Activated CD4-positive, alpha-beta T cell treated with anti-CD3 and anti-CD28 coated beads for 24 hours (primary cell): ENCODE results near the gene CA11.
"Not testable (repeated sequence)": the region's sequence is repeated elsewhere in the genome, so short reads cannot be mapped to it uniquely, and the experiment has no call there.

Experiments used
- DNase-seq, 2 donors: peaks; one replicate each; pipeline ENCODE4 v3.0.0-alpha.2; 2020; ENCODE audit warnings: low read depth in 2 of 2

Gene CA11

DNA sequence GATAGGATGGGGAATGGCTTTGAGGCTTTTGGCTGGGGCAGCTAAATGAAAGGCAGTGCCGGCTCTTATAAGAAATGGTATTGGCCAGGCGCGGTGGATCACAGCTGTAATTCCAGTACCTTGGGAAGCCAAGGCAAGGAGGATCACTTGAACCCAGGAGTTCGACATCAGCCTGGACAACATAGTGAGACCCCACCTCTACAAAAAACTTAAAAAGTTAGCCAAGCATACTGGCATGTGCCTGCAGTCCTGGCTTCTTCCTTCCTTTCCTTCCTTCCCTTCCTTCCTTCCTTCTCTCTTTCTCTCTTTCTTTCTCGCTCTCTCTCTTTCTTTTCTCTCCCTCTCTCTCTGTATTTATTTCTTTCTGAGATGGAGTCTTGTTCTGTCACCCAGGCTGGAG is 3.1 kb downstream of the CA11 start:
- no peak for DNase-seq

DNA sequence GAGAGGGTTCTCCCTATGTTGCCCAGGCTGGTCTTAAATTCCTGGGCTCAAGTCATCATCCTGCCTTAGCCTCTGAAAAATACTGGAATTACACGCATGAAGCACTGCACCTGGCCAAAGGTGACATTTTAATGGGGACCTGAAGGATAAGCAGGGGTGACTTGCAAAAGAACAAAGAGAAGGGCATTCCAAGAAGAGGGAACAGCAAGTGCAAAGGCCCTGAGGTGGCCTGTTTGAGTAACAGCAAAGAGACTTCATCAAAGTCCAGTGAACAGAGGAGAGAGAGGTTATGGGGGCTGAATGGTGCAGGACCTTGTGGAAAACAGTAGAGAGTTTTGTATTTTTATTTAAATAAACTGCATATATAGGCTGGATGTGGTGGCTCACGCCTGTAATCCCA is 4.1 kb downstream of the CA11 start:
- DNase-seq, result no peak

DNA sequence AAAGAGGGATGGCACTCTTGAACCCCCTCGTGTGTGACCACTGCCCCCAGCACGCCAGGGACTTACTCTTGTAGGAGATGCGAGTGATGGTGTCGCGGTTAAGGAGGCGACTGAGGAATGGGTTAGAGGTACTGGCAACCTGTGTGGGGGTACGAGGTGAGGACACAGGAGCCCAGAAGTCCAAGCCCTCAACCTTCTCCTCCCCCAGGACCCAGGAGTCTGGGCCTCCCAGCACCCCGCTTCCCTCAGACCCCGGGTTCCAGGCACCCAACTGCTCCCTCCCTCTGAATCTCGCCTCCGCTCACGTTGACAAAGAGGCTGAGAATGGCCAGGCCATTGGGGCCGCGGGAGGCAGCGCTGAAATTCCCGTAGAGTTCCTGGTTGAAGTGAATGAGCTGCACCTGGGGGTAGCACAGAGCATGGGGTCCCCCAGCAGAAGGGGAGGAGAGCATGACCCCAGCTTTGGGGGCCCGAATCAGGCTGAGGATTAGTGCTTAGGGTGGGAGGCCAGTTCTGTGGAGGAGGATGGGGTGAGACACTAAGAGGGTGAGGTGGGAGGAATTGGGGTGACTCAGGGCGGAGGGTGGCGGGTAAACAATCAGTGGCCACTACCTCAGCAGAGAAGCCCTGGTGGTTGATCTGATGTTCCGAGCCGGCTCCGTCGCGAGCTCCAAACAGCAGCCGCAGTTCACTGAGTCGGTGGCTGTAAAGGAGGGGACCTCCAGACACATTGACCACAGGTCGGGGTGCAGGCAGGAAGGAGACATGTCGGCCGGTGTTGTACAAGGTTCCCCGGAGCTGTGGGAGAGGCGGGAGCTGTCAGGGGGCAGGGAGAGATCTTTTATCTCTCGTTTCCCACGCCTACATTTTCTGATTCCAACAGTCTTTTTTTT is 6.3 kb downstream of the CA11 start:
- DNase-seq, result no peak

DNA sequence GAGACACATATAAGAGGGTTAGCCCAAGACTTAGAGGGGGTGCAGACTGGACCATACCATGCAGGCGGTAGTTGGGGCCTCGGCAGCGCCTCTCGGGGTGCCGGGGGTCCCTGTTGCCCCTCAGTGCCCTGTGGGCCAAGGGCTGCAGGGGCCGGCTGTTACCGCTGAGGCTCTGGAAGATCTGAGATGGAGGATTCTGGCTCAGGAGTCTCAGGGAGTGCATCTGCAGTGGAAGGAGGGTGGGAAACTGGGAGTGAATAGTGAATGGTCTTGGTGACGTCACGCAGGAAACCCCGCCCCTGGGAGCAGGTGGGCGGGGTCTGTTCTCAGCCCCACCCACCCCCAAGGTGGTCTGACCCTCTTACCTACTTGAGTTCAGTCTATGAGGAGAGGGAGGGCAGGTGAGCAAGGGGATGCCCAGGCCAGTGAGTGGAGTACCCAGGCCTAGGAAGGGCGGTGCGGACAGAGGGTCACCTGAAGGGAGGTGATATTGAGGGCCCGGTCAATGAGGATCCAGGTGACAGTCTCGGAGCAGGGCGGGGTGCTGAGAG is 7.1 kb downstream of the CA11 start:
- DNase-seq, result no peak

DNA sequence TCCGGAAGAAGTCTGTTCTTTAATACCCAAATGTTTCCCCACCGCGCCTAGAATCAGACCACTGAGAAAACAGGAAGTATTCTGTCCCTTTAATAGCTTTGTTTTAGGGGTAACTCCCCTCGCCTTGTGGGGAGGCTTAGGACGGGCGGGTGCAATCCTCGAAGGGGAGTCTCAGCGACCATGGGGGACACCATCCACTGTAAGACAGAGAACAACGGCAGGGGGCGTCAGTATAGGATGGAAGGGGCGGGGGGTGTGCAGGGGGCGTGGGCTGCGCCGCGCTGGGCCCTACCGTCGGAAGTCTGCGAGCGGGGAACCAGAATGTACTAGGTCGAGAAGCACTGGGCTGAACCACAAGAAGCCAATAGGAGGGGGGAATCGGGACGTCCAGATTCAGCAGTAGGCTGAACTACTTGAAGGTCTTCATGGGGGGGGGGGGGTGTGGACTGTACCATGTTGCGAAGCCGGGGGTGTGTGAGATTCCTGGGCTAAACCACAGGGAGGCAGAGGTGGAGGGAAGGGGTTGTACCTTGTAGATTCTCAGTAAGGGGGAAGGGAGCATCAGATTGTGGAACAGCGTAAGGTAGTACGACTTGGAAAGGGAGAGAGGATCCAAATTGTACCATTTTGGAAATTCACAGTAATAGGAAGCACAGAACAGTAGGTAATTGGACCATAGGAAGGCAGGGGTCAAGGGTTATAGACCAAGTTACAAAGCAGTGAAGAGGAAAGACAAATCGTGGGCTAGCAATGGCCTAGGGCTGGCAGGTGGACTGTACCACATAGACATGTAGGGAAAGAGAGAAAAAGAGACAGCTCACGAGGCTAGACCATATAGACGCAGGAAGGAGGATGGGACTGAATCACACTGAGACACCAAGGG is 7.8 kb downstream of the CA11 start:
- peak in 1 of 2 donors; percentile 70 for DNase-seq

DNA sequence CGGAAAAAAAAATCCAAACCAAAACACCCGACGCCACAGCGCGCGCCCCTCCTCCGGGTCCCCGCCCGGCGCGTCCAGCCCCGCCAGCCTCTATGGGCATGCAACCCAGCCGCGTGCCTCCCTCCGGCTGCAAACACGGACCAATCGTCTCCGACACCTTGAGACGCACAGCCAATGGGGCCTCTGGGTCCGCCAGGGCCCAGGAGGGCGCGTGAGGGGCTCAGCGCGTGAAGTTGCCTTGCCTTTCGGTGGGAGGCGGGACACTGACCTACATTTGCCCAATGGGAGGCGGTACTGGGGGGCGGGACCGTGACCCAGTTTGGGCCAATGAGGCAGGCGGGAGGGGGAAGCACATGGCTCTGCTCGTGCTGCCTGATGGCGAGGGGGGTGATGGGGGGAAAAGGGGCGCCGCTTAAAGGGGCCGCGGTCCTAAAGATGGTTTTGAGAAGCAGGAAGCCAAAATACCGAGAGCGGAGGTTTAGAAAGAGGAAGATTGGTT is 8.5 kb downstream of the CA11 start:
- peak; percentile 97 to 98 for DNase-seq

DNA sequence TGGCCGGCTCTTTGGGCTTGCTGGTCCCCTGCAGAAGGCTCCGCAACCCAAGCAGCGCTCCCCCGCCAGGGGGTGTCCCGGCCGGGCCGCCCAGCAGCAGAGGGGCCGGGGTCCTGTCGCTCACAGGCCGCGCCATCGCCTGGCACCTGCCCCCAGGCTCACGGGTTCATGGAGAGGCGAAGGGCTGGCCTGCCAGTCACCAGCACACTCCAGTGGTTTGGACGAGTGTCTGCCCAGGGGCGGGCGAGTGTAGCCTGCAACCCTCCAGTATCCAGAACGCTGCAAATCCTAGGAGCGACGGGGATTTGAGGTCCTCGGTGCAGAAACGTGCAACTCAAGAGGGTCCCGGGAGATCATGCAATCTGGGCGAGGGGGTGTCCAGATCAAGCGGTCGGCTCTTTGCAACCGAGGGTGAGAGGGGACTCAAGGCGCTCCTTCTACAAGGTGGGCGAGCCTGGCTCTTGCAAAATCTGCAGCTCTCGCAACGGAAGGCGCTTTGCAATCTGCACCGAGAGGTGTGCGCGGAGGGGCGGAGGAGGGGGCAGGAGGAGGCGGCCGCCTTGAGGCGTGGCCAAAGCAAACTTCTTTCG is 9.0 kb downstream of the CA11 start, which contains the start of gene DBP:
TSS of gene DBP (minus strand) at position 521 of the 590 bp plus-strand sequence. CDS start at position 136, 385 bp downstream.
- DNase-seq, result no peak

DNA sequence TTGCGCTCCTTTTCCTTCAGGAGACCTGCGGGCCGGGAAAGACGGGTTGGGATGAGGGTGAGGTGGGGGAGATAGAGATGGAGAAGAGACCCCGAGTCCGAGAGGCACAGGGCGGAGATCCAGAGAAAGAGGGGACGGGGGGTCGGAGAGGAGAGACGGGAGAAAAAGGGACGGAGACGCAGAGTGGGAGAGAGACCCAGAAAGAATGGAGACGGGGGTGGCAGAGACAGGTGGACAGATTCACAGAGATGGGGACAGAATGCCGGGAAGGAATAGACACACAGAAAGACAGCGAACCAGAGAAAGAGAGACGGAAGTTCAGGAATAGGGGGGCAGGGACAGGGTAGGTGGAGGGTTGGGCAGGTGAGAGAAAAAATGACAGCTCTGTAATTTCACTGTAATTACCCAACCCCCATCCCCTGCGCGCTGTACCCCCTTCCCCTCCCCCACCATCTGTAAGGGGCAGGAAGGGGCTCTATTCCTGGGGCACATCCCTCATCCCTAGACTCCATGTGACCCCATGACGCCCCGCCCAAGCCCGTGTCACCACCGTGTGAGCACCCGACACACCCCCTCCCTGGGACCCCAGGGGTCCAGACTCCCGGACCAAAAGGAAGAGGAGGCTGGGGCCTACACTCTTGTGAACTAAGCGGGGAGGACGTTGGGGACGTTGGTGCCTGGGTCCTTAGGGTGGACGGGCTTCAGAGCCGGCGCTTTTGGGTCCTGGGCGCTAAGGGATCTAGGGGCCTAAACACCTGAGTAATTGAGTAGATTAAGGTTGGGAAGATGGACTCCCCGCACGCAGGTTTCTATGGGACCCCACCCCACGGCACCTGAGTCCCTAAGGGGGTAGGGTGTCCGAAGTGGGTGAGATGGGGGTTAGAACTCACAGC is 9.8 kb downstream of the CA11 start:
- DNase-seq, result no peak

DNA sequence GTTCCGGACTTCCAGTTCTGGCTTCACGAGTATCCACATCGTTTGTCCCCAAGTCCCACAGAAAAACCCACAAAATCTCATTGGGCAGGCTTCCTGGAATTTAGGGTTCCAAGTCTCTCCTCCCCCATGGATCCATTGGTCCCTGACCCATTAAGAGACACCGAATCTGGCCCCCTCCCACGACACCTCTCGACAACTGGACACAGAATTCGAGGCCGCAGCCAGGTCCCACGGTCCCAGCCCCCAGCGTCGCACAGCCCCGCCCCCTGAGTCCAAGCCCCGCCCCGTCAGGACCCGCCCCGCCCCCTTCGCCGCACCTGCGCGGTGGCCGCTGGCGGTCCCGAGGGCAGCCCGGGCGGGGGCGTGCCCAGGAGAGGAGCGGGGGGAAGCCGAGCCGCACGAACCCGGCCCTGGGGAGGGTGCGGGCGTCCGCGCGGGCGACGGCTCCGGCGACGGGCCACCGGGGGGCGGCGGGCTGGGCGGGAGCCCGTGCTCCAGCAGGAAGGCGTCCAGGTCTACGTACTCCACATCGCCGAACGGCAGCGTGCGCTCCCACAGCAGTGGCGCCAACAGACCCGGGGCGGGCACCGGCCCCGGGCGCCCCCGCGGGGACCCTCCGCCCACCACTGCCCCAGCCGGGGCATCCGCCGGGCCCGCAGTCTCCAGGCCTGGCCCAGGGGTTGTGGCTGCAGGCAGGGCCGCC is 10.6 kb downstream of the CA11 start:
- DNase-seq, result peak; percentile 66

DNA sequence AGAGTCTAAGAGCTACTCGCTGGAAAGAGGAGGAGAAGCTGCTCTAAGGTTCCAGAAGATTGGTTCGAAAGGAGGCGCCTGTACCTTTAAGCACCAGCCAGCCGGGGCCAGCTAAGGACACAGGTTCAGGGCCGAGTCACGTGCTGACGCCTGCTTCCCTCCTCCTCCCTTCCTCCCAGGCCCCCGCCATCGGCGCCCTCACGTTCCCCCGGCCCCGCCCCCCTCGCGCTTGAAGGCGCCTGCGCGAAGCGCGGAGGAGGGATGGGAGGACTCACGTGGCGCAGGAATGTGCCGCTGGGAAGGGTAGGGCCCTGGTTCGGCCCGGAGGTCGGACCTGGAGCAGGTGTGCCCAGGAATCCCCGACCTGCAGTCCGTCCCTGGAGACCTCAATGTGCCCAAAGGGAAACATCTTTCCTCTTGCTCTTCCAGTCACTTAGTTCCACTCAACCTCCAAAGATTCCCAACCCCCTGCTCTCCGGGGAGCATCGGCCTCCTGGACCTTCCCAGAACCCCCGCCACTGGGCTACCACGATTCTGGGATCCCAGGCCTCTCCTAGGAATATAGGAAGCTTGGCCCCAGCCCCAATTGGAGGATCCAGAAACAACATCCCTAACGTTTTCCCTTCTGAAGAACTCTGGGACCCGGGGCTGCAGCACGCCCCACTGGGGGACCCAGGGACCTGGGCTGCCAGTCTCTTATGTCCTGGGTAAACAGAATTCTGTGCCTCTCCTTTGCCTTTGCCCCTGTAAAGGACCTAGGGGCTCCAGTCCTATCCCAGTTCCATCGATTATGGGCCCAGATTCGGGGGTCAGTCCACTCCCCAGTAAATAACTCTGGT is 11.3 kb downstream of the CA11 start:
- peak; percentile 92 to 93 for DNase-seq

DNA sequence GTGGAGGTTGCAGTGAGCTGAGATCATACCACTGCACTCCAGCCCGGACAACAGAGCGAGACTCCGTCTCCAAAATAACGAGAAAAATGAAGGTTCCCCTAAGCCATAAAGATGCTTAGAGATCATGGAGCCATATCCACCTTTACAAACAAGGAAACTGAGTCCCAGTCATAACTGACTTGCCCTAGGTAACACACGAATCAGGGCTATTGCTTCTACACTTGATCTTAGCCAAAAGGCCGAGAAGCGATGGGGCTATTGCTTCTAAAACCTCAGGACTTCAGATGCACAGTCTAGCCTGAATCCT is 12.0 kb downstream of the CA11 start:
- no peak for DNase-seq

DNA sequence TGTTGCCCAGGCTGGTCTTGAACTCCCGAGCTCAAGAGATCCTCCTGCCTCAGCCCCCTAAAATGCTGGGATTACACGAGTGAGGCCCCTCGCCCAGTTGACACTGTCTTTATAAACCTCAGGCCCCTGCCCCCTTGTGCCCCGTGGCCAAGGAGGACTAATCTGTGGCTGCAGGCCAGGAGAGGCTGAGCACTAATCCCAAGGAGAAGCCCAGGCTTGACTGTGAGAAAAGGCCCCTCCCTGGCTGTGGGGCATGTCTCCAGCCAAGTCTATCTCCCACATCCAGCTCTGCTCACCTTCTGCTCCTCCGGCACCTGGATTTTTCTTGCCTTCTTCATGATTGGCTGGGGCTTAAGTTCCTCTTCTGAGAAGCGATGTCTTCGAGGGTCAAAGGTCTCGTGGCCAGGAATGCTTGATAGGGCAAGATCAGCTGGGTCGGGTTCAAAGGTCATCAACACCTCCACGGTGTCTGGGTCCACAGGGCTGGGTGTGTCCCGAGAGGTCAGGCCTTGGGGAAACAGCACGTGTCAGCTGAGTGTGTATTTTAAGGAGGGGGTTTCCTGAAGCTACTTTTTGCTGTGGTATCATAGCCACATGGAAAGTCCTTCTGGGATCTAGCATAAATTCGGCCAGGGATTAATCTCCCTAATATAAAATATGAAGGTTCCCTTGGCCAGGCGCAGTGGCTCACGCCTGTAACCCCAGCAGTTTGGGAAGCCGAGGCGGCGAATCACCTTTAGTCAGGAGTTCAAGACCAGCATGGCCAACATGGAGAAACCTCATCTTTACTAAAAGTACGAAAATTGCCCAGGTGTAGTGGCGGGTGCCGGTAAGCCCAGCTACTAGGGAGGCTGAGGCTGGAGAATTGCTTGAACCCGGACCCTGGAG is 12.6 kb downstream of the CA11 start:
- DNase-seq, result no peak

DNA sequence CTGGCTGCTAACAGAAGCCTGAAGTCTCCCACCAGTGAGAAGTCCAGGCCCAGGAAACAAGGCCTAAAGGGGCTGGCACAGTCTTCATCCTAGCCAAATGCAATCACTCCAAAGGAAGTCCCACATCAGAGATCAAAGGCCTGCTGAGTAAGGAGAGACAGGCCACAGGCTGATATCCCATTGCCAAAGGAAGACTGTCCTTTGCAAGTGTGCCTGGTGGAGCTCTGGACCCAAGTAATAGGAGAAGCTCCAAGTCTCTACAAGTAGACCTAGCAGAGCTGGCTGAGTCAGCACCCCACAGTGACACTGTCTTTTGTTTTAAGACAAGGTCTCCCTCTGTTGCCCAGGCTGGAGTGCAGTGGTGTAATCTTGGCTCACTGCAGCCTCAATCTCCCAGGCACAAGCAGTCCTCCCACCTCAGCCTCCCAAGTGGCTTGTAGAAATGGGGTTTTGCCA is 13.3 kb downstream of the CA11 start:
- DNase-seq, result no peak

DNA sequence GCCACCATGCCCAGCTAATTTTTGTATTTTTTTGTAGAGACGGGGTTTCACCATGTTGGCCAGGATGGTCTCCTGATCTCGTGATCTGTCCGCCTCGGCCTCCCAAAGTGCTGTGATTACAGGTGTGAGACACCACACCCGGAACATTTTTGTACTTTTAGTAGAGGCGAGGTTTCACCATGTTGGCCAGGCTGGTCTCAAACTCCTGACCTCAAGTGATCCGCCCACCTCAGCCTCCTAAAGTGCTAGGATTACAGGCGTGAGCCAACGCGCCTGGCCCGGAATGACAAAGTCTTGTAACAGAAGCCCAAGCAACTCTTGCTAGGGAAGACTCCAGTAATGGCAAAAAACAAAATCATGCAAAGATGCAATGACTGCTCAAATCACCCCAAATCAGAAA is 13.7 kb downstream of the CA11 start:
- DNase-seq, result not testable (repeated sequence)

DNA sequence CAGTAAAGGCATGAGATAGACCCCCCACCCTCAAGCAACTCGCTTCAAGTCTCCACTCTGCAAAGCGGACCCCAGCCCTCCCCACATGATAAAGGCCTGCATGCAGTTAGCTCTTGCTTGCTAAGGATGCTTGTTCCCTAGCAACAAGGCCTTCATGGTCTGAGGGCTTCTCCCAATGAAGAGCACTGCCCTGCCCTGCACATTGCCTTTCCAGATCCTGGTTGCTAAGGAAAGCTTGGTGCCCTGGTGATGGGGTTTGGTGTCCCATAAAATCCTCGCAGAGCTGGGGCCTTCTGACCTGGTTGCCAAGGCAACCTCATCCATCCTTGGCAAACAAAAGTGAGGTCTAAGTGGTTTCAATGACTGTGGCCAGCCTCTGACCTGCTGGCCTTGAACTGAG is 14.8 kb downstream of the CA11 start:
- no peak for DNase-seq

DNA sequence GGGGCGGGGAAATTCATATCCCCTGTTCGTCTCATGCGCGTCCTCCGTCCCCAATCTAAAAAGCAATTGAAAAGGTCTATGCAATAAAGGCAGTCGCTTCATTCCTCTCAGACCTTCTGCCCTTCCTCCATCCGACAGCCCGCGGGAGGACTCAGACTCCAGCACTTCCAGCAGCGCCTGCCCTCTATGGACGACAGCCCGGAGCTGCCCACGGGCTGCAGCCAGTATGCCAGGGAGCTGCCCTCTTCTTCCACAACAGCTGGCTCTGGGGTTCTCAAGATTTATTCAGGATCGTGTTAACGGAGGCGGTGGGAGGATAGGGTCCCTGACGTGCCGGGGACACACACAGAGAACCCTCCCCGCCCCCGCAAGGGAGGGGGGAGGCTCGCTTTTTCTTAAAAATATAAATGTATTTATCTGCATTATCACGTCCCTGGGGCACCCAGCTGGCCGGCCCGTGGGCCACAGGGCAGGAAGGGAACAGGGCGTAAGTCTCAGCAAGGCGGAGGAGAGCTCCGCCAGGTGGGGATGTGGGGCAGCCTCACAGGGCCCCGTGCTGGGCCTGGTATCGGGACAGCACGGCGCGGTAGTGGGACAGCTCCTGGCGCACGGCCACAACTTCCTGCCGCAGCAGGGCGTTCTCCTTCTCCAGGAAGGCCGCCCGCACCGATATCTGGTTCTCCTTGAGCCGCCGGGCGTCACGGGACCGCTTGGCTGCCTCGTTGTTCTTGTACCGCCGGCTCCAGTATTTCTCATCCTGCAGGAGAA is 15.5 kb downstream of the CA11 start:
- DNase-seq, result no peak

DNA sequence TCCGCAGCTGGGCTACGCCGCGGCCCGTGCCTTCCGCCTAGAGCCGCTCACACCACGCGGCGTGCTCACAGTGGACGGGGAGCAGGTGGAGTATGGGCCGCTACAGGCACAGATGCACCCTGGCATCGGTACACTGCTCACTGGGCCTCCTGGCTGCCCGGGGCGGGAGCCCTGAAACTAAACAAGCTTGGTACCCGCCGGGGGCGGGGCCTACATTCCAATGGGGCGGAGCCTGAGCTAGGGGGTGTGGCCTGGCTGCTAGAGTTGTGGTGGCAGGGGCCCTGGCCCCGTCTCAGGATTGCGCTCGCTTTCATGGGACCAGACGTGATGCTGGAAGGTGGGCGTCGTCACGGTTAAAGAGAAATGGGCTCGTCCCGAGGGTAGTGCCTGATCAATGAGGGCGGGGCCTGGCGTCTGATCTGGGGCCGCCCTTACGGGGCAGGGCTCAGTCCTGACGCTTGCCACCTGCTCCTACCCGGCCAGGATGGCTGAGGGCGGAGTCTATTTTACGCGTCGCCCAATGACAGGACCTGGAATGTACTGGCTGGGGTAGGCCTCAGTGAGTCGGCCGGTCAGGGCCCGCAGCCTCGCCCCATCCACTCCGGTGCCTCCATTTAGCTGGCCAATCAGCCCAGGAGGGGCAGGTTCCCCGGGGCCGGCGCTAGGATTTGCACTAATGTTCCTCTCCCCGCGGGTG is 16.2 kb downstream of the CA11 start:
- no peak for DNase-seq
